ENCODE data around the gene PLPPR1. TPM values are rescaled to one million over a fixed set of nuclear protein-coding genes. Genes with fewer than 3 reads are reported as not detected.
"Not testable (repeated sequence)": the region's sequence is repeated elsewhere in the genome, so short reads cannot be mapped to it uniquely, and the experiment has no call there.

Gene PLPPR1
- total RNA-seq, 1 experiment from 2014 or later: not detected

DNA sequence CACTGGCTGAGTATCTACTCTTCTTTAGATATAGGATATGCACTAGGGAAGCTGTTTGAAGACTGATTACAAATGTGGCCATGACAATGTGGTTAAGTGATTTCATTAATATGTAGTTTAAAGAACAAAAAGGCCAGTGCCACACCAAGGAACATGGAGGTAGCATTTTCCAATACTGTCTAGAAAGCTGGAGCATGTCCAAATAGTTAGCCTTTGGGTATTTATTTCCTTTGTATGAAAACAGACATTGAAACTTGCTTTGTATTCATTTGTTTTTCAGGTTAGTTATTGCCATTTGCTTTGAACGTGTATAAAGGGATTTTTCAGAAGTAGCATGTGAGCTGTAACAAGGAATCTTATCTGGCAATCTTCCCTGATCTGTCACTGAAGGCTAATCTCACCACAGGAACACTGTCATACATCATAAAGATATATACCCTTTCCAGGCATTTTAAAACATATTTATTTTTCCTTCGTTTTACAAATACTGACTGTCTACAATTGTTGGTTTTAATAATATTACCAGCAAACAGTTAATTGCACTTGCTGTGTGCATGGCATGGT is 93.4 kb downstream of the PLPPR1 start:
- DNase-seq (ENCODE audit: low read depth): no peak

DNA sequence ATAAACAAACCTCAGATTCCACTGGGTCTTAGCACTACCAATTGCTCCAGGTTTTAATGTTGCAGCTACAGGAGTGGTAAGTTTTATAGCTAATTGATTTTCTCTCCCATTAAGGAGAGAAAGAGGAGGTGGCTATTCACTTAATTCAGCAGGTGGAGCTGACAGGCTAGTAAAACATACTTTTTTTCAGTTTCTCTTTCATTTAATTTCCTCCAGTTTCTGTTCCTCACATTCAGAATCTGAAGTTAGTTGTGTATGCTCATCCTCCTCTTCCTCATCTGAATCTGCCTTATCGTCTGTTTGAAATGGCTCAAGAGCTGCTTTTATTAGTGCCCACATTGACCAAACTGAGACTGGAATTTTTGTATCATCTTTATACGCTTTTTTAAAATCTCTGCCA is 98.0 kb downstream of the PLPPR1 start:
- no peak for DNase-seq (ENCODE audit: low read depth)

DNA sequence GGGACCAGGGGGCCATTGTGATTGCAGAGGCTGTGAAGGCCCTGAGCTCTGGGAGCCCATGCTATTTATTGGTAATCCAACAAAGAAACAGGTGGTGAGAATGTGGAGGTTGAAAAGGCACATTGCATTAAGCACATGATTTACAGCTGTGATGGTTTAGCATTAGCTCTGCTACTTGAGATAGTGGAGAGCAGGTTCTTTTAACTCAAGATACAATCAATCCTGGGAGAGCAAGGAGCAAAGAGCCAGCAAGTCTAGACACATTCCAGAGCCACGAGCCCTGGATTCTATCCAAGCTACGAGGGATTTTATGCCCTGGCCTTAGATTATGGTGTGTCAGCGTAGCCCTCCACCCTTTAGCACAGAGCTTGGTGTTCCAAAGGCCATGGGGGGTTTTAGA is 98.8 kb downstream of the PLPPR1 start:
- DNase-seq (ENCODE audit: low read depth): not testable (repeated sequence)

DNA sequence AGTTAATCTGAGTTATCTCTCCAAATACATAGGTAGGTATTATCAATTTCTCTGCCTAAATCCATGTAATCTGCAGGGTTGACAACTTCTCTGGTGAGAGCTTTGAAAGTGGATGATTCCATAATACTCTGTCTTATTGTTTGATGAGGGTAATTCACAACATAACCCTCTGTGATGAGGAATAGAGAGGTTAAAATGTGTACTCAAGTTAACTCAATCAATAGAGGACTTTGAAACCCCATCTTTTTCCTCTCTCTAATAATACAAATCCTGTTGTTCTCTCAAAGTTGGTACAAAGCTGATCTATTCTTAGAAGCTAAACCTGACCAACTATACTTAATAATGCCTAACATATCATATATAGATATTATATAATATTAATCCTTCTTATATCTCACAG is 100.1 kb downstream of the PLPPR1 start:
- DNase-seq (ENCODE audit: low read depth): no peak

DNA sequence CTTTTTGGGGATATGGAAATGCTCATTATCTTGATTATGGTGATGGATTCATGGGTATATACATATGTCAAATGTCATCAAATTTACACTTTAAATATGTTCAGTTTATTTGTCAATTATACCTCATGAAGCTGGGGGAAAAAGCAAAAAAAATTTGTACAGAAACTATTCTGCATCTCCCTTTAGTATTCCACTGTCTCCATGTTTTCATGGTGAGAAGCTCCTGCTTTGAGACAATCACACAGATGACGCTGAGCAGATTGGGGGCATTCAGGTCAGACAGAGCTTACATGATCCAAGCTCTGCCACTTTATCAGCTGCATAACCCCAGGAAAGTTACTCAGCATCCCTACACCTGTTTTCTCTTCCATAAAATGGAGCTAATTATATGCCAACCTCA is 101.5 kb downstream of the PLPPR1 start:
- no peak for DNase-seq (ENCODE audit: low read depth)

DNA sequence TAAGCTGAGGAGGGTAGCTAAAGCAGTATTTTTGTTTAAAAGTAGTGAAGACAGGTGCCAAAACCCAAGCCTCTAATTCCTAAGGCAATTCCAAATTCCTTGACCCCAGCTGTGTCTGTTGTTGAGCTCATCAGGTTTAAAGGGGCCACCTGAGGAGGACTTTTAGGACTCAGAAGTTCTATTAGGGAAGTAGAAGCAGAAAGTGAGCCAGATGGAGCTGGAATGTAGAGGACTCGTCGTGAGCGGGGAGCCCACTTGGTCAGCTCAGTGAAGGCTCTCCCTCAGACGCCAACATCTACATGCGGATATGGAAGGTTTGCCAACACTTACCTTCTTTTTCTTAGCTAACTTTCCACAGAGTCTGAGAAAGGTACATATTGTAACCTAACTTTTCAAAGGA is 102.8 kb downstream of the PLPPR1 start:
- DNase-seq (ENCODE audit: low read depth): no peak

DNA sequence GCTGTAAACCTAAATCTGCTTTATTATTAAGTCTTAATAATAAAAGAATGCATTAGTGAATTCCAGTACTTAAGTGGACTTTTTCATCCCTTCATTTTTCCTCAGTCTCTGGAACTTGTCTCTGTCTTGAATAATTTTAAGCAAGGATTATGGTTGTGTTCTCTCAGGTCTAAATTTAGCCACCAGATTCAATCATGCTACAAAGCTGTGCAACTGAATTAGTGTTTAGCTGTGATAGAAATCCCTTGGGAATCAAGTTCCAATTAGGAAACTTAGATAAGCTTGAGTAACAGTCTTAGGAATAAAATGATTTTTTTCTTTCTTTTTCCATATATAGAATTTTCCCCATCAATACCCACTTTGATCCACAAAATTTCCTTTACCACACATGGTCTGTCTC is 104.3 kb downstream of the PLPPR1 start:
- no peak for DNase-seq (ENCODE audit: low read depth)

DNA sequence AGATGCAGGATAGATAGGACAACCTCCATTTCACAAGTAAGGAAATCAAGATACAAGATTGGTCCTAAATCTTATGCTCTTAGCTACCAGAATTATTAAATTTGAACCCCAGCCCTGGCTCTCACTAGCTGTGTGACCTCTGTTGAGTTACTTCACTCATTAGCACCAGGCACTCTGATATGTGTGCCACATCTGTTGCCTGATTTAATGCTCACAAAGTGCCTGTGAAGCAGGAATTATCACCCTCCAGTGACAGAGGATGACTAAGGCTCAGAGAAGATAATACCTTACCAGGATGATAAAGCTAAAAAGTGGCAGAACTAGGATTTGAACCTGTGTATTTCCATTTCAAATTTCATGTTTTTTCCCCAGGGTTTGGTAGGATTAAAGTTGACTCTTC is 110.0 kb downstream of the PLPPR1 start:
- no peak for DNase-seq (ENCODE audit: low read depth)

DNA sequence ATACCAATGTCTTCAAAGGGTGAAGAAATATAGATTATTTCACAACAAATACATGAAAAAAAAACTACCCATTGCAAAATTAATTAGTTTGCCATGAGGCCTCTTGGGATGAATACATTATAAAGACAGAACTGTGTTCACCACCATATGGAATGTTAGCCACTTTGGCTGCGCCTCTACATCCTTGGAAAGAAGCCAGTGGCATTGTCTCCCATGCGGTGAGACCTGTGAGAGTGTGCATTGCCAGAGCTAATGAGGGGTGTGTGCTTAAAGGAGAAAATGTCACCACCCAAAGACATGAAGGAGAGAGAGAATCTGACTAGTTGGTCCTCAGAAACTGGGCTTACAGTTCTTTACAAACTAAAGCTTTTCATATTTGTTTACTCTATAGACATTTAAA is 110.6 kb downstream of the PLPPR1 start:
- no peak for DNase-seq (ENCODE audit: low read depth)

DNA sequence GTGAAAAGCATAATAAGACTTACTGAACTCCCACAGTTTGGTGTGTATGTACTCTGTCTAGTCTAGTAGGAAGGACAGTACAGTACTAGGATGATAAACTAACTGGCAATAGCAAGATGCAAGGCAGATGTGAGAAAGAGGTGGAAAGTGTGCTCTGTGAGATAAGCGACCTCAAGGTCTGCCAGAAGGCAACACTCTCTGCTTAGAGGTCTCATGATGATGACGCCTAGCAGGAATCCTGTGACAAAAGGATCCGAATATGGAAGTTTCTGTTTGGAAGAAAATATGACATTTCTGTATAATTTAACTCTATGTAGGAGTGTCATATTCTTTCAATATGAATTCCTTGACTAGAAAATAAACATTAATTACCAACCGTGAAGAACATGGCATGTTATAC is 112.2 kb downstream of the PLPPR1 start:
- DNase-seq (ENCODE audit: low read depth): no peak

DNA sequence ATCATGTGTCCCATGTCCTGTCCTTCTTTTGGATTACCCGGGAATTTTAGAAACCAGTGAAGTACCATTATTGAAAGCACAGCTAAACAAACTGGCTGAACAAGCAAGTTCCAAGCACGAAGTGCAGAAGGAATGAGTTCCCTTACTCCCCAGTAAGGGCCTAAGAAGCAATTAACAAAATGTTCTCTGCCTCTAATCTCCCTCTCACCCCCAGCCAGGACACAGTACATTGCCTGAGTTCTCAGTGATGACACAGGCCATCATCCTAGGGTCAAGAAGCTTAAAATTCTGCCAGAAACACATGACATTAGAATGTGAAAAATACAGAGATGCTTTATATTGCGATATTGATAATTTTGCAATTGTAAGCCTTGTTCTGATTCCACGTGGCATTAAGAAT is 118.0 kb downstream of the PLPPR1 start:
- no peak for DNase-seq (ENCODE audit: low read depth)

DNA sequence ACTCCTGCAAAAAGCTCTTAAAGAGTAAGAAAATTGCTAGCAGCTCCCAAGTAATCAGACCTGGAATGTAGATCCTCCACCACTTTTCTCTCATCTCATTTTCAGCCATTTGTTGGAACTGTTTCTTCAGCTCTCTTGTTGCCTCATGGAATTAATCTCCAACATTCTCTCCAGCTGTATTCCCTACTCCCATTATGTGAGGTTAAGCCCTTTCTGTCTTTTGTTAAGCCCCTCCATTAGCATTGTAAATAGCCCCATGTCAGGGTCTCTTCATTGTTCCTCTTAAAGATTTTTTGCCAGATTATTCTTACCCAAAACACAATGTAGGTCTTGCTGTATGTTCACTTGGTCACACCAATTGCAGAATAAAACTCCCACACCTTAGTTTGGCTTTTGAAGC is 119.8 kb downstream of the PLPPR1 start:
- no peak for DNase-seq (ENCODE audit: low read depth)

DNA sequence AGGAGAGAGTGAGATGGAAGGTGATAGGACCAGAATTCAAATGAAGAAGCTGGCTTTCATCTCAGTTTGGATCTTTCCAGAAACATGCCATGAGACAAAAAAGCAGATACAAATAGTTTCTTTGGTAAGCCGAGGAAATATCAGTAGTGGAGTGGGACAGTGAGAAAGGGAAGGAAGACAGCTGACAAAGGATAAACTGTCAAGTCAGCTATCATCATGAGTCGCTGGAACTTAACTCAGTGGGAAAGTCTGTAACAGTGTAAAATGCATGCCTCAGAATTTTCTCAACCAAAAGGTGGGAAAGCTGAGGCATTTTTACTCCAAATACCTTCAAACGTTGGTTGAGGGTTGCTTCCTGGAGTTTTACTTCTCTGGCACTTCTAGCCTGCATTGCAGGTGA is 129.8 kb downstream of the PLPPR1 start:
- no peak for DNase-seq (ENCODE audit: low read depth)

DNA sequence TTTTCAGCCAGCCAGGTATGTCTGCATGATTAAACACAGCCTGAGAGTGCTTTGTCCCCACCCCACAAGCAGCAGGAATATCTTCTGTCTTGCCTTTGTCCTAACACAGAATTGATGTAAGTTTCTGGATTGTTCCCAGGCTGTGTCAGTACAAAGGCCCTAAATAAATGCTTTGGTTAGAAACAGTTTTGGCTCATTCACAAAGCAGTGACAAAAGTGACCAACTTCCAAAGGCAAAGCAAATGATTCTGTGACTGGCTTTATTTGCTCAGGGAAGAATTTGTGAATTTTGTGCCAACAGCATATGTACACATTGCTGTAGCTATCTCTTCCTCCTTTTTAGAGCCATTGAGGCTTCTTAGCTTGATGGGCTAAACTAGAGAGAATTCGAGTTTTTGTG is 133.7 kb downstream of the PLPPR1 start:
- no peak for DNase-seq (ENCODE audit: low read depth)

DNA sequence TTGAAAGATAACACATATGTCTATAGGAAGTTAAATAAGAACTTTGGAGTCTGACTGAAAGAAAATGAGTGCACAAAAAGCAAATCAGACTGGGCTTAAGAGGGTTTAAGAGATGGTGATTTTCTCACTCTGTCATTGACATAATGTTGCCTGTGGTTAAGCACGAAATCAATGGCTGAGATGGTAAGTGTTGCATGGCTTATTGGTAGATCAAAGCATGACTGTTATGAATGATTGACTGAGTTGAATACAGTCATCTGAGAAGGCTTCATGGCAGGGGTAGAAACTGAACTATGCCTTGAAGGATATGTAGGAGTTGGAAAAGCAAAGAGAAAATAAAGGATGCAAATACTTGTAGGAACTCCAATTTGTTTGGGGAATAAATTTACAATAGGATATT is 136.6 kb downstream of the PLPPR1 start:
- no peak for DNase-seq (ENCODE audit: low read depth)

DNA sequence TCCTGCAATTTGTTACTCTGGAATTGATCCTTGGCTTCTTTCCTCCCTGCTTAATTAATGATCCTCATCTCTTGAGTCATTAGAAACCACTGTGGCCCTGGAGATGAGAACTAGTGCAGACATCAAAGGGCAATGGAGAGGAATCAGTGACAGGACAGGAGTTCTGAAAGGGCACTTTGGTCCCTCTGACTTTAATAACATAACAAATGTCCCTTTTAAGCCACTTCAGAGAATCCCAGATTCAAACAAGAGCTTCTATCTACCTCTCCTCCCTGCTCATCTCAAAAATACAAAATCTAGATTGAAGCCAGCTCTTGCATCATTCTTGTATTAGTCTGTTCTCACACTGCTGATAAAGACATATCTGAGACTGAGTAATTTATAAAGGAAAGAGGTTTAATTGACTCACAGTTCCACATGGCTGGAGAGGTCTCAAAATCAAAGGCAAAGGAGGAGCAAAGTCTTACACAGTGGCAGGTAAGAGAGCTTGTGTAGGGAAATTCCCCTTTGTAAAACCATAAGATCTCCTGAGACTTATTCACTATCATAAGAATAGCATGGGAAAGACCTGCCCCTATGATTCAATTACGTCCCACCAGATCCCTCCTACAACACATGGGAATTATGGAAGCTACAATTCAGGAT is 139.1 kb downstream of the PLPPR1 start:
- no peak for DNase-seq (ENCODE audit: low read depth)

DNA sequence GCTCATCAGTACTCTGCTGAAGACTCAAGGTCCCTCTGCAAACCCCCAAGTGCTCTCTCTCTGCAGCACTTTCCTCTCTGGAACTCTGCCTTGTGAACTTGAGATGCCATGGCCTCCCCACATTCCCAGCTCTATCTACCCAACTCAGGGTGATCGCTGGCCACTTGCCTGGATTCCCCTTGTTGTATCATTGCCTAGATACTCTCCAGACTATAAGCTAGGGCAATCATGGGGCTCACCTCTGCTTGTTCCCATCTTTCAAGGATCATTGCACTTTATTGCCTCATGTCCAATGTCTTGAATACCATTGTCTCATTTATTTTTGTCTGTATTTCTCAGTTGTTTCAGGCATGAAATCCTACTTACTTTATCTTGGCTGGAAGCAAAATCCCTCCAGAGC is 144.1 kb downstream of the PLPPR1 start:
- DNase-seq (ENCODE audit: low read depth): no peak

DNA sequence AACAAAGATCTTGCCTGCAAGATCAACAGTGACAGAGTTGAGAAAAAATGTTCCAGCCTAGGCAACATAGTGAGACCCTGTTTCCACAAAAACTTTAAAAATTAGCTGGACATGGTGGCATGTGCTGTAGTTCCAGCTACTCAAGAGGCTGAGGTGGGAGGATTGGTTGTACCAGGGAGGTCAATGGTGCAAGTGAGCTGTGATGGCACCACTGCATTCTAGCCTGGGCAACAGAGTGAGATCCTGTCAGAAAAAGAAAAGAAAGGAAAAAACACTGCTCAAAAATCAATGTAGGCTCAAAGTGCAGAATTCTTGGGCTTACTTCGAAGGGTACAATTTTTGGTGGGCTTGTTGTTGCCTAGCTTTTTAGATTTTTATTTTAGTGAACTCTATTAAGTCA is 145.4 kb downstream of the PLPPR1 start:
- no peak for DNase-seq (ENCODE audit: low read depth)

DNA sequence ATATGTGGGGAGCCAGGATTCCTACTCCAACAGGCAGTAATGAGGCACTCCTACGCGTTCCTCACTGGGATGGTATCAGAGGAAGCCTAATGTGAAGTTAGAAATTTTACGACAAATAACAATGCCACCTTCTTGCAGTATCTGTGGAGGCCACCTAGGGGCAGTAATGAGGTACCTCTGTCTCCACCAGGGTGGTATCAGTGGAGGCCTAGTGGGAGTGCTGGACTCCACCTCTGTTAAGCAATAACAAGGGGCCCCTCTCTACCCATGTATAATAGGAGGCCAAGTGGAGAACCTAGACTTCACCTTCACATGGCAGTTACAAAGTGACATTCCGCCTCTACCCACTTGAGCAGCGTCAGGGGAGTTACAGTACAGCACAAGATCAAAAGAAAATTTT is 147.9 kb downstream of the PLPPR1 start:
- DNase-seq (ENCODE audit: low read depth): no peak

DNA sequence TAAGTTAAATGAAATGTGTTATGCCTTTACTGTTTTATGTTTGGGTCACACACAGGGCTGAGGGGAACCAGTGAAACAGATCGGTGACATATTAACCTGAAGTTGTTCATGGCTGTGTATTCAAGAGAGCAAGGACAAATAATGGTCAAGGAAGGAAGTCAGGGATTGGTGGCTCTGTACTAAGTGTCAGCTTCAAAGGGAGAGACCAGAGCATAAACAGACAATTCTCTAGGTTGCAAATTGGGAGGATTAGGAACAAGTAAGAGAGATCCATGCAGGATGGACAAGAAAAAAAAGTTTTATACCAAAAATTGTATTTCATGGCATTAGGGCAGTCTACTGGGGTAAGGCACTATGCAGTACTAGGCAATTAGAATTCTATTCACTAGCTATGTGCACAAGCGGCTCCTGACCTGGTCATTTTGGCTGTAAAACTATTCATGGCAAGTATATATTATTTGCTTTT is 156.3 kb downstream of the PLPPR1 start:
- no peak for DNase-seq (ENCODE audit: low read depth)

DNA sequence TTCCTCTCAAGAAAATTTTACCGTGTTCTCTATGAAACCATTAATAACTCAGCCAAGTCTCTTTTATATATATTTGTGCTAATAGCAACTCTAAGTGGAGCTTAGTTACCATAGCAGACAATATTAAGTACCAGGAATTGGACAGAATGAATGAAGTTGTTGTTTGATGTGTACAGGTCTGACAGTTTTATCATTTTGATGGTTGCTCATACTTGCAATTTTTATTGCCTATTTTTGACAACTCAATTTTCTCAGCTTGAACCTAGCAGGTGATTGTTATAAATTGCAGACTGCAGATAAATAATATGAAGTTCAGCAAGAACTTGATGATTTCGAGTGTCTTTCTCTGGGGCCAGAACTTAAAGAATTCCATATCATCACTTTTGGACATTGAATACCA is 163.2 kb downstream of the PLPPR1 start:
- no peak for DNase-seq (ENCODE audit: low read depth)

DNA sequence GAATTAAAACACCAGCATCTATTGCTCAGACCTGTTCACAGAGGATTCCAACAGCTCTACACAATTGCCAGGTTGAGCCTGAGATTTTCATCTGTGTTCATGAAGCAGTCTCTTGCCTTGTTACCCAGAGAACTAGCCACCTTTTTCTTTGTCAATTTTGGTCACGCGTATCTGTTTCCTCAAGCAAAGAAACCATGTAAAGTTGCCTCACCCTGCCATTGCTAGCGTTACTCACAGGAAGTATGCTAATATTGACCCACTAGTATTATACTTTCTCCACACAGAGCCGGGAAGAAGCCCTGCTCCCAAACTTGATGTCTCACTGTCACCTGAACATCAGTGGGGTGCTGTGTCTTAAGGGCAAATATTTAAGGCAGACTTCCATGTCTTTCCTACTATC is 168.5 kb downstream of the PLPPR1 start:
- DNase-seq (ENCODE audit: low read depth): no peak

DNA sequence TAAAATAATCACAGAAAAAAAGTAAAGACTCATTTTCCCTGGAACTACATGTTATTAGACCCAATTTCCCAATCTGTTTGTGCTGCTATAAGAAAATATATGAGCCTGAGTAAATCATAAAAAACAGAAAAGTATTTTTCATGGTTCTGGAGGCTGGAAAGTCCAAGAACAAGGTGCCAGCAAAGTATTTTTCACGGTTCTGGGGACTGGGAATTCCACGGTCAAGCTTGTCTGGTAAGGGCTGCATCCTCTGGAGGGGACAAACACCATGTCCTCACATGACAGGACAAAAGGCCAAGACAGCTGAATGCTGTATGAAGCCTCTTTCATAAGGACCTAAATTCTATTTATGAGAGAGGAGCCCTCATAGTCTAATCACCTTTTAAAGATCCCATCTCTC is 172.3 kb downstream of the PLPPR1 start:
- DNase-seq (ENCODE audit: low read depth): no peak

DNA sequence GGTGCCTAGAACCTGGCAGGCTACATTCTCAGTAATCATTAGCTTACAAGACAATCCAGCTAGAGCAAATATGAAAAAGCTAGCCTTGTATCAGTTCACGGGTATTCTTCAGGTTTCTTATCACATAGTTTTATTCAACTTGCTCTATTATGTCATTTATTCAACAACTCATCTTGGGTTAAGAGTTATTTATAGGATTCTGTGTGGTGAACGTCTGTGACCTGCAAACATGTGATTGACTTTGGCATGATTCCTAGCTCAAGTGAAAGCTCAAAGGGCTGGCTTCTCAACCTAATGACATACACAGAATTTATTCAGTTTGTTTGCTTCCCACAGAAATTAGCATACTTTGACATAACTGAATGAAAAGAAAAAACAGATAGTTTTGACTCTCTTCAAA is 173.1 kb downstream of the PLPPR1 start:
- no peak for DNase-seq (ENCODE audit: low read depth)
